Activated CD4-positive, CD25-positive, alpha-beta regulatory T cell treated with anti-CD3 and anti-CD28 coated beads, Interleukin-2, amount 50 U/mL, for 16 hours (primary cell): ENCODE measurements around the gene DISP1.

Source experiments
- DNase-seq: peaks from one replicate; pipeline ENCODE4 v3.0.0-alpha.2; 2020; ENCODE audit warnings: low read depth, low spot score

Gene DISP1

DNA sequence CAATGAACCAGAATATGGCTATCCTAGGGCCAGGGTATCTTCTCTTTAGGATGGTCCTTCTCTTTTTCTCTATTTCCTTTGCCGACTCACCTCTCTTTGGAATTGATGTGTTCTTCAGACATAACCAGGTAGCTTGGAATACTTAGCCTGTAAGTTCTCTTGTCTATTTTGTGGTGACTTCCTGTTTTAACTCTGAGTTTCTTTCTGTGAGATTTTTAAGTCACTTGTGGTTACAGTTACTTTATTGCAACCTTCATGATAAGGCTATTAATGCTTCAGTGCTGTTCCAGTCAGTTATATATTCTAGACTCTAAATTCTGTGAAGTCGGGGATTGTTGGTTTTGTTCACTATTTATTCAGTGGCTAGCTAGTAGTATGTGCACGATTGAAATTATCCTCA lies 46.2 kb downstream of the DISP1 start:
- DNase-seq: no peak
